IMR-90 (cell line): ENCODE measurements around the gene TMEM131.

Source experiments
- CEBPB ChIP-seq: IDR thresholded peaks from 2 replicates; pipeline ENCODE4 v1.6.1; 2012; ENCODE audit warnings: low read depth, low read length, improper control_type of control experiment
- CTCF ChIP-seq: conservative IDR thresholded peaks from 2 replicates; pipeline ENCODE4 v1.5.1; 2012; ENCODE audit warnings: mild to moderate bottlenecking, low read depth, low read length, improper control_type of control experiment
- POLR2A ChIP-seq: IDR thresholded peaks from 2 replicates; pipeline ENCODE4 v1.6.1; 2012; ENCODE audit warnings: mild to moderate bottlenecking, low read depth, low read length
- RAD21 ChIP-seq: IDR thresholded peaks from 2 replicates; pipeline ENCODE4 v1.6.1; 2012; ENCODE audit warnings: low read length, improper control_type of control experiment
- RCOR1 ChIP-seq: IDR thresholded peaks from 2 replicates; pipeline ENCODE4 v1.6.1; 2012; ENCODE audit warnings: mild to moderate bottlenecking, low read length, improper control_type of control experiment; ENCODE audit not compliant: insufficient replicate concordance
- RFX5 ChIP-seq: IDR thresholded peaks from 2 replicates; pipeline ENCODE4 v1.8.0; 2012; ENCODE audit warnings: low read depth, mild to moderate bottlenecking, low read length, moderate library complexity

DNA sequence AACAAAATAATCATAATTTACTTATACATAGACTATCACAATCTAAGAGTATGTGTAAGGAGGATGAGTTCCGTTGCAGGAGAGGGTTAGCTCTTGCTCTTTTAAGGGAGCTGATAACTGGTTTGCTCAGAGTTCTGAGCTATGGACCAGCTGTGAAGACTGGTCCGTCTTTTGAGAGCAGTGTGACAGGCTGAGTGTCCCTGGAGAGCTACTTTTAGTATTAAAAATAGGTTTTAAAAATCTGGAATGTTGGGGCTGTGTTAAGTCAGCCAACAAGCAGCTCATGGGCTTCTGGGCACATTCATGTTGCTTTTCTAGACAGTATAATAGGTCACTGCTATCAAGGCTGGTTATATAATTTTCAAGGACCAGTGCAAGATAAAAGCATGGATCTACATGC, 41.5 kb upstream of the TMEM131 start:
- TF ChIP-seq CTCF (no peak), CEBPB (no peak), RFX5 (no peak), POLR2A (no peak), RCOR1 (no peak), RAD21 (no peak)
